Measurements from ENCODE around the gene KRT74. TPM values are rescaled to one million over a fixed set of nuclear protein-coding genes. Genes with fewer than 3 reads are reported as not detected.

Gene KRT74
- total and polyA plus RNA-seq, 9 of the 15 experiments (the other 6 are each of a cell fraction or from before 2014, with no cell fraction given): not detected

DNA sequence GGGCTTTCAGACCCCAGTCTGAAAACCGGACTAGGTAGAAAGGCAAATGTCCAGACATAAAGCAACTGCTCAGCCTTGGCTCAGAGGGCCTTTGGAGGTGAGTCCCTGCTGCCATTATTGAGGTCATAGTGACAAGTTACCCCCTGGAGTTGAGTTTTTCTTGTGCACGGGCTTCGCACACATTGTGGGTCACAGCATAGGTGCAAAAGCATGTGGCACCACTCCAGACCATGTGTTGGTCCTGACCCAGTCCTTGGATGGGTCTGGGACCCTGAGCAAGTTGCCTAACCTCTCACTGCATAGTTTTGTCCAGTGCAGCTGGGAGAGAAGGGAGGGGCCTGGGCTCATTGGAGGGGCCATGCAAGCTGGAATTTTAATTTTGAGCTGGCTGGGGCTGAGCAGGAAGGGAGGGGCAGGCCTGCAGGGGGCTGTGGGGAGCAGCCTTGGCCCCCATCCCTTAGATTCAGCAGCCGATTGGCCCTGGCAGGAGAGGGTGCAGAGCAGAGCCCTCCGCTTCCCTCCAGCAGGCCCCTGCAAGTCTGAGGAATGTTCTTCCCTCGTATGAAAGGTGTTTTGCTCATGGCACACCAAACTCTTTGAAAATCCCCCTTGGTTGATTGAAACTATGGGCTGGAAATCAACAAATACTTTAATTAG, 49.3 kb downstream of the KRT74 start:
- Histone ChIP-seq H3K4me2 (ENCODE audit: insufficient read depth, low read length) (no peak overlapping the region), H3K9me3 (replicated peaks; ENCODE audit: control insufficient read depth, insufficient read depth, low read depth, low read length) (no peaks in the 10 kb centered on the region), H3K36me3 (ENCODE audit: control insufficient read depth, insufficient read depth, low read length) (no peaks in the 10 kb centered on the region), H3K27me3 (ENCODE audit: control insufficient read depth in 2 of 2, insufficient read depth in 2 of 2, low read length in 2 of 2) (peaks cover 12 to 58% of the 10 kb centered on the region in 2 experiments; a peak in 4 of 5 replicates), H3K9me1 (ENCODE audit: control insufficient read depth, insufficient read depth, low read length) (no peaks in the 10 kb centered on the region), H3K4me1 (replicated peaks in 1 of 2; ENCODE audit: control insufficient read depth in 2 of 2, insufficient read depth in 2 of 2, low read length in 2 of 2) (no peaks in the 10 kb centered on the region; a peak in 1 of 5 replicates), H4K20me1 (replicated peaks; ENCODE audit: control insufficient read depth, insufficient read depth, low read length) (peaks cover 9% of the 10 kb centered on the region), H3K79me2 (ENCODE audit: control insufficient read depth, insufficient read depth, low read length) (no peaks in the 10 kb centered on the region), H3K27ac (ENCODE audit: extremely low read depth, low read depth, low read length) (no peak overlapping the region), H3K9ac (ENCODE audit: insufficient read depth in 1 of 2, low read depth in 2 of 2, low read length in 2 of 2) (no peak overlapping the region), H3K4me3 (no peak overlapping the region), H2AFZ (ENCODE audit: low read depth, low read length) (no peak overlapping the region)
- ATAC-seq: no peak
- 3% methylated on average over 6 of the region's 6 CpGs for WGBS (ENCODE audit: insufficient coverage, low coverage, missing lambda C conversion rate)
- POLR2A ChIA-PET: interaction anchor here (0.6 kb wide), 1 partner anchor 94 kb away, joined by 3 read pairs; no protein-coding TSS in a partner anchor
- CTCF ChIA-PET (ENCODE audit: low intra/inter-chr PET ratio): no interaction called here
- in situ Hi-C loops (cut with MboI): no loop called here
- TF ChIP-seq, protein P1, sequence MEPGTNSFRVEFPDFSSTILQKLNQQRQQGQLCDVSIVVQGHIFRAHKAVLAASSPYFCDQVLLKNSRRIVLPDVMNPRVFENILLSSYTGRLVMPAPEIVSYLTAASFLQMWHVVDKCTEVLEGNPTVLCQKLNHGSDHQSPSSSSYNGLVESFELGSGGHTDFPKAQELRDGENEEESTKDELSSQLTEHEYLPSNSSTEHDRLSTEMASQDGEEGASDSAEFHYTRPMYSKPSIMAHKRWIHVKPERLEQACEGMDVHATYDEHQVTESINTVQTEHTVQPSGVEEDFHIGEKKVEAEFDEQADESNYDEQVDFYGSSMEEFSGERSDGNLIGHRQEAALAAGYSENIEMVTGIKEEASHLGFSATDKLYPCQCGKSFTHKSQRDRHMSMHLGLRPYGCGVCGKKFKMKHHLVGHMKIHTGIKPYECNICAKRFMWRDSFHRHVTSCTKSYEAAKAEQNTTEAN (CRISPR knock-in tag; IDR thresholded peaks at IDR 0.05): no peak
- TF ChIP-seq ZNF3 (CRISPR knock-in tag; IDR thresholded peaks at IDR 0.05): no peak
- no peak for TF ChIP-seq RNF2 (IDR thresholded peaks at IDR 0.05)
- TF ChIP-seq NFXL1 (CRISPR knock-in tag; IDR thresholded peaks at IDR 0.05): no peak
- TF ChIP-seq ZNF121 (CRISPR knock-in tag; conservative IDR thresholded peaks at IDR 0.05): no peak
- no peak for TF ChIP-seq CXXC5 (CRISPR knock-in tag; IDR thresholded peaks at IDR 0.05)
- TF ChIP-seq ARHGAP35 (IDR thresholded peaks at IDR 0.05; ENCODE audit: partially characterized antibody): no peak
- TF ChIP-seq ZKSCAN1 (IDR thresholded peaks at IDR 0.05; ENCODE audit: low read depth, low read length): no peak
- TF ChIP-seq, protein P2, sequence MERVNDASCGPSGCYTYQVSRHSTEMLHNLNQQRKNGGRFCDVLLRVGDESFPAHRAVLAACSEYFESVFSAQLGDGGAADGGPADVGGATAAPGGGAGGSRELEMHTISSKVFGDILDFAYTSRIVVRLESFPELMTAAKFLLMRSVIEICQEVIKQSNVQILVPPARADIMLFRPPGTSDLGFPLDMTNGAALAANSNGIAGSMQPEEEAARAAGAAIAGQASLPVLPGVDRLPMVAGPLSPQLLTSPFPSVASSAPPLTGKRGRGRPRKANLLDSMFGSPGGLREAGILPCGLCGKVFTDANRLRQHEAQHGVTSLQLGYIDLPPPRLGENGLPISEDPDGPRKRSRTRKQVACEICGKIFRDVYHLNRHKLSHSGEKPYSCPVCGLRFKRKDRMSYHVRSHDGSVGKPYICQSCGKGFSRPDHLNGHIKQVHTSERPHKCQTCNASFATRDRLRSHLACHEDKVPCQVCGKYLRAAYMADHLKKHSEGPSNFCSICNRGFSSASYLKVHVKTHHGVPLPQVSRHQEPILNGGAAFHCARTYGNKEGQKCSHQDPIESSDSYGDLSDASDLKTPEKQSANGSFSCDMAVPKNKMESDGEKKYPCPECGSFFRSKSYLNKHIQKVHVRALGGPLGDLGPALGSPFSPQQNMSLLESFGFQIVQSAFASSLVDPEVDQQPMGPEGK (CRISPR knock-in tag; IDR thresholded peaks at IDR 0.05; ENCODE audit: borderline replicate concordance): no peak
- DNase-seq (ENCODE audit: extremely low read depth in 1 of 4, low spot score in 3 of 4): no peak
- no TSS peak for BruUV-seq (replicated peaks)
- no peak for FAIRE-seq
- intact Hi-C loops (cut with micrococcal nuclease): no loop called here
